ENCODE measurements around the gene MAVS. TPM values are rescaled to one million over a fixed set of nuclear protein-coding genes. Genes with fewer than 3 reads are reported as not detected.
"Not testable (repeated sequence)": the region's sequence is repeated elsewhere in the genome, so short reads cannot be mapped to it uniquely, and the experiment has no call there.

Gene MAVS
- polyA plus RNA-seq, 6 donors from 2014 or later: 2.6 to 9.9 (median 3.2) TPM

DNA sequence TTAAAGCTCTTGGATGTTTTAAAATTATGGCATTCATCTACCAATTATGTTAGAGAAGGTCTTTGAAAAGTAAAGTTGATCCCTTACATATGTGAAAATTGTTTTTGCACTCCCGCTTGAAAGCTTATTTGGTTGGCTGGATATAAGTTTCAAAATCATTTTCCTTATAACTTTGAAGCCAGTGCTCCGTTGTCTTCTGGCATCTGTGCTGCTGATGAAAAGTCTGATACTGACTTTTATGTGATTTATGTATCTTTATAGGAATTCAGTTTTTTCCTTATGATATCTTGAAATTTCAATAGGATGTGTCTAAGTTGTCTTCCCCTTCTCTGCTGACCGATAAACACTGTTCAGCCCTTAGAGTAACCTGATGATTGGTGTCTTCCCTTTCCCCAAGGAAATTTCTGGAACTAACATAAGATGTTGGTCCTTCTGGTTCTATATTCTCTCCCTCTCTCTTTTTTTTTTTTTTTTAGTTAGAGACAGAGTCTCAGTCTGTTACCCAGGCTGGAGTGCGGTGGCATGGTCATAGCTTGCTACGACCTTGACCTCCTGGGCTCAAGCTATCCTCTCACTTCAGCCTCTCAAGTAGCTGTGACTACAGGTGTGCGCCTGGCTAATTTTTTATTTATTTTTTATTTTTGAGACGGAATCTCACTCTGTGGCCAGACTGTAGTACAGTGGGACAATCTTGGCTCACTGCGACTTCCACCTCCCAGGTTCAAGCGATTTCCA is 55.2 kb downstream of the MAVS start:
- Mint-ChIP-seq H3K27me3 (no peaks in the 10 kb centered on the region), H3K36me3 (peaks cover 0 to 4% of the 10 kb centered on the region in 2 donors), H3K27ac (peak overlapping the region in 5 of 6 donors; percentile 67 to 88 (median 73)), H3K4me1 (peaks cover 35 to 82% (median 54%) of the 10 kb centered on the region in 3 donors), H3K4me3 (peak overlapping the region in 6 of 8 donors; percentile 58 to 82 (median 70)), H3K9me3 (no peaks in the 10 kb centered on the region)
- DNase-seq (no peak), ATAC-seq (ENCODE audit: low read depth in 2 of 2) (no peak)

DNA sequence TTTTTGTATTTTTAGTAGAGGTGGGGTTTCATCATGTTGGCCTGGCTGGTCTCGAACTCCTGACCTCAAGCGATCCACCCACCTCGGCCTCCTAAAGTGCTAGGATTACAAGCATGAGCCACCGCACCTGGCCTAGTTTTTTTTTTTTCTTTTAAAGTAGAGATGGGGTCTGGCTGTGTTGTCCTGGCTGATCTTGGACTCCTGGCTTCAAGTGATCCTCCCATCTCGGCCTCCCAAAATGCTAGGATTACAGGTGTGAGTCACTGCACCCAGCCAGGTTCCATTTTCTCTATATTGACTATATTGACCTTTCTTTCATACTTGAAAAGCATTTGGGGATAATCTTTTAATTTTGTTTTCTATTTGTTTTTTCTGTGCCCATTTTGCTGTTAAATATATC is 55.8 kb downstream of the MAVS start:
- H3K27me3 Mint-ChIP-seq: no peaks in the 10 kb centered on the region
- H3K36me3 Mint-ChIP-seq: no peaks in the 10 kb centered on the region
- ATAC-seq (ENCODE audit: low read depth in 2 of 2) (no peak), DNase-seq (no peak)
- H3K4me1 Mint-ChIP-seq: peaks cover 31 to 82% (median 49%) of the 10 kb centered on the region in 3 donors
- H3K9me3 Mint-ChIP-seq: no peaks in the 10 kb centered on the region
- peak overlapping the region in 4 of 6 donors; percentile 57 to 88 (median 76) for H3K27ac Mint-ChIP-seq
- no peak overlapping the region for H3K4me3 Mint-ChIP-seq

DNA sequence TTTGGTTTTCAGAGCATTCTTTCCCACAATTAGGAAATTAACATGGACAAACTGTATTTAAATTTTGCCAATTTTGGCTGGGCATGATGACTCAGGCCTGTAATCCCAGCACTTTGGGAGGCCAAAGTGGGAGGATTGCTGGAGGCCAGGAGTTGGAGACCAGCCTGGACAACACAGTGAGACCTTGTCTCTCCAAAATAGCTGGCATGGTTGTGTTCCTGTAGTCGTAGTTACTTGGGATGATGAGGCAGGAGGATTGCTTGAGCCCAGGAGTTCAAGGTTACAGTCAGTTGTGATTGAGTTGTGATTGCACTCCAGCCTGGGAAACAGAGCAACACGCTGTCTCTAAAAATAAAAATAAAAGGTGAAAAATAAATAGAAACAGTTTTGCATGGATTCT is 57.6 kb downstream of the MAVS start:
- DNase-seq: no peak
- H3K27me3 Mint-ChIP-seq: no peaks in the 10 kb centered on the region
- ATAC-seq (ENCODE audit: low read depth in 2 of 2): no peak
- H3K4me3 Mint-ChIP-seq: no peak overlapping the region
- peaks cover 0 to 4% of the 10 kb centered on the region in 2 donors for H3K36me3 Mint-ChIP-seq
- peaks cover 34 to 78% (median 52%) of the 10 kb centered on the region in 3 donors for H3K4me1 Mint-ChIP-seq
- no peaks in the 10 kb centered on the region for H3K9me3 Mint-ChIP-seq
- H3K27ac Mint-ChIP-seq: peak overlapping the region in 3 of 6 donors; percentile 16 to 75 (median 54)

DNA sequence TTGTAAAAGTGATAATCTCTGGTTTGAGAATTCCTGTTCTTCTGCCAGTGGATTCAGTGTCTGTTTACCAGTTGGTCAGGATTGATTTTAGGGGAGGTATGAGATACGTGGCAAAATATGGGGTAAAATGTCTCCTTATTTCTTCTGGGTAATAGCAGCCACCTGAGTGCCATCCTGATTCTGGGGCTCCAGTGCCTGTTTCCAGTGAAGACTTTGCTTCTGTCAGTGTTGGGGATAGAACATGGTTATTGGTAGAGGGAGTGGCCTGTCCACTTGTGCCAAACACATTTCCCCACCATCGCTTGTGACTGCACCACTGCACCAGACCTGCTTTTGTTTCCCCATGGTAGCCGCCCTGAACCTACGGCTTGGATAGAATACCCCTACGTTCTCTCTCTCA is 58.2 kb downstream of the MAVS start:
- Mint-ChIP-seq H3K36me3 (peaks cover 0 to 4% of the 10 kb centered on the region in 2 donors), H3K27ac (peak overlapping the region in 3 of 6 donors; percentile 54 to 81 (median 75)), H3K9me3 (no peaks in the 10 kb centered on the region), H3K4me1 (peaks cover 33 to 71% (median 46%) of the 10 kb centered on the region in 3 donors), H3K4me3 (peak overlapping the region in 2 of 8 donors; percentile 54 to 71), H3K27me3 (no peaks in the 10 kb centered on the region)
- DNase-seq: no peak
- ATAC-seq (ENCODE audit: low read depth in 2 of 2): no peak

DNA sequence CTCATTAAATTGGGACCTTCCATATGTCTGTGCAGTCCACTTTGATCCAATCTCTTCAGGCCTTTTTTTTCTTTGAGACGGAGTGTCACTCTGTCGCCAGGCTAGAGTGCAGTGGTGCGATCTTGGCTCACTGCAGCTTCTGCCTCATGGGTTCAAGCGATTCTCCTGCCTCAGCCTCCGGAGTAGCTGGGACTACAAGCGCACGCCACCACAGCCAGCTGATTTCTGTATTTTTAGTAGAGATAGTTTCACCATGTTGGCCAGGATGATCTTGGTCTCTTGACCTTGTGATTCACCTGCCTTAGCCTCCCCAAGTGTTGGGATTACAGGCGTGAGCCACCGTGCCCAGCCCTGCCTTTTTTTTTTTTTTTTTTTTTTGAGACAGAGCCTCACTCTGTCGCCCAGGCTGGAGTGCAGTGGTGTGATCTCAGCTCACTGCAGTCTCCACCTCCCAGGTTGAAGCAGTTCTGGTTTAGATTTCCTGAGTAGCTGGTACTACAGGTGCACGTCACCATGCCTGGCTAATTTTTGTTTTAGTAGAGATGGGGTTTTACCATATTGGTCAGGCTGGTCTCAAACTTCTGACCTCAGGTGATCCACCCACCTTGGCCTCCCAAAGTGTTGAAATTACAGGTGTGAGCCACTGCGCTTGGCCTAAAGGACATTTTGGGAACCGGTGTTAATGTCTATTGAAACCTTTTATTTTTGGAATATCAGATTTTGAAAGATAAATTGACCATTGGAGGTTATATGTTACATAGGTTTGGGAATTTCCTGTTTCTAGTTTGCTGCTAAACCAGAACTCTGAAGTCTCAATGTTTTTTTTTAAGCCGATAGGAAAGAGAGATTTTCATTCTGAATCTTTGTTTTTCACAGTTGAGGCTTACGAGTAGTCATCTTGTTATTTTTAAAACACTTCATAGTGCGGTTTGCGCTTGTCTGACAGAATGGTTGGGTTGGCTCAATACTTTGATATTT is 60.4 kb downstream of the MAVS start:
- not testable (repeated sequence) for H3K27me3 Mint-ChIP-seq, H3K9me3 Mint-ChIP-seq, DNase-seq
- Mint-ChIP-seq H3K4me1 (peaks cover 14 to 55% (median 25%) of the 10 kb centered on the region in 3 donors), H3K27ac (peak overlapping the region in 5 of 6 donors; percentile 47 to 91 (median 71)), H3K4me3 (peak overlapping the region in 4 of 8 donors; percentile 29 to 54 (median 52)), H3K36me3 (peaks cover 0 to 13% of the 10 kb centered on the region in 2 donors)
- peak; percentile 73 to 90 for ATAC-seq (ENCODE audit: low read depth in 2 of 2)

DNA sequence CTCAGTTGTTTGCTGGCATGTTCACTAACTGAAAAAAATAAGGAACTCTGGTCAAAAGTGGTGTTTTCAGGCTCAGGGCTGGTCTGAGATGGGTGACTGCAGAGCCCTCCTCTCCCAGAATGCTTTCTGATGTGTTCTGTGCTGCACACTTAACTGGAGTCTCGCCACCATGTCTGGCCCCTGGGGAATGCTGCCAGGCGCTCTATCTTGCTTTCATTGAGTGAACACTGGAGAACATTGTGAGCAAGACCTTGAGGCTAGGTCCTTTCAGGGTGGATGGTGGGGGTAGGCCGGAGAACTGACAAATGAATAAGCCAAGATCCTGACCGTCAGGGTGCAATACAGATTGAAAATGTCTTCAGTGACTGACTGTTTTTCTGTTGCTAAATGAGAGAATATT is 62.0 kb downstream of the MAVS start:
- peaks cover 0 to 21% of the 10 kb centered on the region in 2 donors for H3K36me3 Mint-ChIP-seq
- no peak overlapping the region for H3K4me3 Mint-ChIP-seq
- H3K9me3 Mint-ChIP-seq: no peaks in the 10 kb centered on the region
- peaks cover 7 to 40% (median 23%) of the 10 kb centered on the region in 3 donors for H3K4me1 Mint-ChIP-seq
- DNase-seq (no peak), ATAC-seq (ENCODE audit: low read depth in 2 of 2) (no peak)
- H3K27me3 Mint-ChIP-seq: no peaks in the 10 kb centered on the region
- H3K27ac Mint-ChIP-seq: peak overlapping the region in 4 of 6 donors; percentile 6 to 82 (median 24)

DNA sequence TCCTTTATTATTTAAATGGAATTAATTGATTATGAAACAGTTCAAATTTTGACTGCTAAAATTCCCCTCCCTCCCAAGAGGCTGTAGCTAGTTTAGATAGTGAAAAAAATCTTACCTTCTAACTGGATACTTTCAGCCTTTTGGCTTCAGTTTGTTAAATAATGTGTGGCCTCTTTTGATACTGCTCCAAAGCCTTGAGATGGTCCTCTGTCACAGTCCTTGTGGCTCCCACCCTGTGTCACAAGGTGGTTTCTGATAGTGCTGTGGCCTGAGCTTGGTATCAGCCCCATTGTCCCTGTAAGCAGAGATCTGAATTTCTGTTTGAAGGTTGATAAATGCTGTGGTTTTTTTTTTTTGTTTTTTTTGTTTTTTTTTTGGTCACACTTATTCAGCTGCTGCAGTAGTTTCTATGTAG is 63.3 kb downstream of the MAVS start:
- Mint-ChIP-seq H3K9me3 (no peaks in the 10 kb centered on the region), H3K4me1 (peaks cover 6 to 34% (median 19%) of the 10 kb centered on the region in 3 donors), H3K4me3 (no peak overlapping the region), H3K36me3 (peaks cover 0 to 24% of the 10 kb centered on the region in 2 donors), H3K27ac (peak overlapping the region in 2 of 6 donors; percentile 33 to 47), H3K27me3 (no peaks in the 10 kb centered on the region)
- ATAC-seq (ENCODE audit: low read depth in 2 of 2) (no peak), DNase-seq (no peak)

DNA sequence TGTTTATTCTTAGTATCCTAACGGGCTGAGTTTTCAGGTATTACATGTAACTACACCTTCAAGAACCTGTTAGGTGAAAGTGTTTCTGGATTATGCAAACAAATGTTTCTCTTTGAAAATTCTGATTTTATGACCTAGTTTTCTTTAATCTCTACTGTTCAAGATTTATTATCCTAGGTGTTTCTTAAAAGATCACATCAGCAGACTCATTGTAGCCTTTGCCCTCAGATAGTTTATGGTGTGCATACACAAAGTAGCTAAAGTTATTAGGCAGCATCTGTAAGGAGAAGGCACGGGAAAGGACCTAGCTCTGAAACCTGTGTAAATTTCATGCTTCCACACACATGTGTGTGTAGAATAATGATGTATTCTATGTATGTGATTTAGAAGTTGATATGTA is 64.2 kb downstream of the MAVS start:
- DNase-seq (no peak), ATAC-seq (ENCODE audit: low read depth in 2 of 2) (no peak)
- Mint-ChIP-seq H3K4me1 (peaks cover 11 to 28% (median 16%) of the 10 kb centered on the region in 3 donors), H3K9me3 (no peaks in the 10 kb centered on the region), H3K36me3 (peaks cover 0 to 31% of the 10 kb centered on the region in 2 donors), H3K27ac (peak overlapping the region in 1 of 6 donors; percentile 37), H3K27me3 (no peaks in the 10 kb centered on the region), H3K4me3 (no peak overlapping the region)

DNA sequence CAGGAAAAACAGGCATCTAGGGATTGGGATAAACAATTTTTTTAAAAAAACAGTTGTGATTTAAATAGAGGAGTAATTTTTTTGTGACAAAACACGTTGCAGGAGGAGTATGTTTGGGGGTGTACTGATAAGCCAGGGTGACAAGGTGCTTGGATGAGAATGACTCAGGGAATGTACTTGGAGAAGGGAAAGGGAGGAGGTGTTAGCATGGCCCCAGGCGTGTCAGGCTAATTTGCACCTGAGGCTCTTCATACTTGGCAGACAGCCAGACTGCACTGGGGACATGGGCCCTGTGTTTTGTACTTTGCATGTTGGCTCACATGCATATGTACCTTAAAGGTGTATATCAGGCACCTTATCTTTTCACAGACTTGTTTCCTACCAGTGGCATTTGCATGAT is 65.3 kb downstream of the MAVS start:
- Mint-ChIP-seq H3K27me3 (no peaks in the 10 kb centered on the region), H3K4me1 (peaks cover 11 to 20% (median 16%) of the 10 kb centered on the region in 3 donors), H3K4me3 (peak overlapping the region in 1 of 8 donors; percentile 36), H3K9me3 (no peaks in the 10 kb centered on the region), H3K27ac (peak overlapping the region in 3 of 6 donors; percentile 38 to 65 (median 47)), H3K36me3 (peaks cover 0 to 32% of the 10 kb centered on the region in 2 donors)
- ATAC-seq (ENCODE audit: low read depth in 2 of 2): no peak
- no peak for DNase-seq

DNA sequence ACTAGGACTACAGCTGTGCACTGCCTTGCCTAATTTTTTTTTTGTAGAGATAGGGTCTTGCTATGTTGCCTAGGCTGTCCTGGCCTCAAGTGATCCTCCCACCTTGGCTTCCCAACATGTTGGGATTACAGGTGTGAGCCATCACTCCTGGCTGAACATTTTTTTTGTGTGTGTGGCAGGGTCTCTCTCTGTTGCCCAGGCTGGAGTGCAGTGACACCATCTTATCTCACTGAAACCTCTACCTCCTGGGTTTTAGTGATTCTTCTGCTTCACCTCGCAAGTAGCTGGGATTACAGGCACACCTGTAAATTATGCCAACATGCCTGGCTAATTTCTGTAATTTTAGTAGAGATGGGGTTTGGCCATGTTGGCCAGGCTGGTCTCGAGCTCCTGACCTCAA is 67.8 kb downstream of the MAVS start:
- Mint-ChIP-seq H3K27me3 (no peaks in the 10 kb centered on the region), H3K36me3 (peaks cover 5 to 36% of the 10 kb centered on the region in 2 donors), H3K27ac (no peak overlapping the region), H3K9me3 (no peaks in the 10 kb centered on the region), H3K4me3 (no peak overlapping the region), H3K4me1 (peaks cover 7 to 8% (median 7%) of the 10 kb centered on the region in 3 donors)
- no peak for DNase-seq
- ATAC-seq (ENCODE audit: low read depth in 2 of 2): no peak

DNA sequence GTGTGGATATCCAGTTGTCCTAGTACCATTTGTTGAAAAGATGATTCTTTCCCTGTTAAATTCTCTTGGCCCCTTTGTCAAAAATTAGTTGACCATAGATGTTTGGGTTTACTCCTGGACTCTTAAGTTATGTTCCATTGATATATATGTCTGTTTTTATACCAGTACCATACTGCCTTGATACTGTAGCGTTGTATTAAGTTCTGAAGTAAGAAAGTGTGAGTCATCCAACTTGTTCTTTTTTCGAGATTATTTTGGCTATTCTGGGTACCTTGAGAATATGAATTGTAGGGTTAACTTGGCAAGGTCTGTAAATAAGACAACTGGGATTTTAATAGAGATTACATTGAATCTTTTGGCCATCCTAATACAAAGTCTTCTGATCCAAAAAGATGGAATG is 69.1 kb downstream of the MAVS start:
- peaks cover 7 to 35% of the 10 kb centered on the region in 2 donors for H3K36me3 Mint-ChIP-seq

DNA sequence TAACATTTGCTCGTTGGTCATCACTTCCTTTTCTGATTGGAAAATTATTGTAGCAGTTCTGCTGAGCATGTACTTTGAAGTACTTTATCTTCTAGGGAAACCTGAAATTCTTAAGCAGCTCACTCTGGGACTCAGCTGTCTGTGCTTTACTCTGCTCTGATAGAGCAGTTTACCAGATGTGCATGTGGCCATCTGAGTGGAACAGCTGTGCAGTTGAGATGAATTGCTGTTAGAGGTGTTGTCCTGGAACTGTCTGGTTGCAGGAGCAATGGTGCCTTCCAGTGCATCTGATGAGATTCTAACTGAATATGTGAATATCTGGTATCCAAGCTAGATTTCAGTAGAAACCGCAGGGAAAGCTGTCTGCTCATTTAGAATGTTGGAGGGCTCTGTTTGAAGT is 69.7 kb downstream of the MAVS start:
- no peak for ATAC-seq (ENCODE audit: low read depth in 2 of 2)
- Mint-ChIP-seq H3K27ac (no peak overlapping the region), H3K36me3 (peaks cover 7 to 31% of the 10 kb centered on the region in 2 donors), H3K4me3 (no peak overlapping the region), H3K4me1 (peaks cover 7 to 8% (median 7%) of the 10 kb centered on the region in 3 donors), H3K9me3 (no peaks in the 10 kb centered on the region), H3K27me3 (no peaks in the 10 kb centered on the region)
- no peak for DNase-seq

More for the DNA sequence above, 69.1 kb downstream of the MAVS start:
- H3K4me3 Mint-ChIP-seq: no peak overlapping the region
- H3K27me3 Mint-ChIP-seq: no peaks in the 10 kb centered on the region
- no peaks in the 10 kb centered on the region for H3K9me3 Mint-ChIP-seq
- ATAC-seq (ENCODE audit: low read depth in 2 of 2) (no peak), DNase-seq (no peak)
- H3K27ac Mint-ChIP-seq: peak overlapping the region in 2 of 6 donors; percentile 19 to 45
- peaks cover 7 to 8% (median 7%) of the 10 kb centered on the region in 3 donors for H3K4me1 Mint-ChIP-seq

DNA sequence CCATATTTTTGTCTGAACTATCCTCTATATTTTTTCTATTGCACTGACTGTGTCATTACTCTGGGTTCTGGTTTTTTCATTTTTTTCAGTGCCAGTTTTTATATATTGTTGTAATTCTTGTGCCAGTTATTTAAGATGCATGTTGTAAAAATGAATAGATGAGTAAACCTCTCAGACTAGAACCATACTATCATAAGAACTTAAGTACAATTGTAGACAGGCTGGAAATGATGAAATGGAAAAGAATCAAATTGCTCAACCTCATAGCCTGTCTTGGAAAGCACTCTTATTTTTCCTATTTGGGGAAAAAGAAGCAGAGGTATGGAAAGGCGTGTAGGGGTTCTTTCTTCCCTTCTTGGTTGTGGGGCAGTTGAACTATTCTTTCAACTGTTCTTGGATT is 72.7 kb downstream of the MAVS start:
- H3K27ac Mint-ChIP-seq: no peak overlapping the region
- H3K4me3 Mint-ChIP-seq: no peak overlapping the region
- DNase-seq: no peak
- peaks cover 7 to 16% (median 10%) of the 10 kb centered on the region in 3 donors for H3K4me1 Mint-ChIP-seq
- ATAC-seq (ENCODE audit: low read depth in 2 of 2): no peak
- peaks cover 17 to 36% of the 10 kb centered on the region in 2 donors for H3K36me3 Mint-ChIP-seq
- no peaks in the 10 kb centered on the region for H3K27me3 Mint-ChIP-seq
- no peaks in the 10 kb centered on the region for H3K9me3 Mint-ChIP-seq
